ENCODE measurements around the gene BCL7C.
A peak's percentile ranks its signal among the peaks of the same experiment; 100 is the strongest.

The BCL7C gene

GRCh38 chr16:30921748-30922419 is 28.0 kb upstream of the BCL7C start:
- peak overlapping the region; percentile 47 for H3K27ac ChIP-seq (ENCODE audit: low read depth, low read length, poor library complexity, severe bottlenecking)
- no peaks in the 10 kb centered on the region for H3K79me2 ChIP-seq (ENCODE audit: insufficient read depth, low read length)
- no peaks in the 10 kb centered on the region for H3F3A ChIP-seq (ENCODE audit: insufficient read depth, low read length)
- H3K9ac ChIP-seq (ENCODE audit: low read length), result peak overlapping the region; percentile 55; the same call in 1 of the 2 replicates
- H3K9me2 ChIP-seq (ENCODE audit: low read depth, low read length), result no peaks in the 10 kb centered on the region
- TF ChIP-seq CTCF (IDR thresholded peaks at IDR 0.05; ENCODE audit: low read length) (peak; percentile 97), EZH2 (IDR thresholded peaks at IDR 0.05; ENCODE audit: borderline replicate concordance, low read length) (no peak)
- H3K4me1 ChIP-seq (ENCODE audit: insufficient read depth, low read length, severe bottlenecking), result peaks cover 19% of the 10 kb centered on the region
- H2AFZ ChIP-seq (ENCODE audit: low read length), result peak overlapping the region; percentile 28; the same call in 1 of the 2 replicates
- H3K36me3 ChIP-seq (ENCODE audit: insufficient read depth, low read length), result no peaks in the 10 kb centered on the region
- no peaks in the 10 kb centered on the region for H4K20me1 ChIP-seq (ENCODE audit: insufficient read depth, low read length)
- no peaks in the 10 kb centered on the region for H3K9me3 ChIP-seq (ENCODE audit: low read length)
- no peaks in the 10 kb centered on the region for H3K27me3 ChIP-seq (ENCODE audit: insufficient read depth, low read length)
- peak overlapping the region; percentile 73 for H3K4me3 ChIP-seq (ENCODE audit: low read depth, low read length, poor library complexity, severe bottlenecking)
- H3K4me2 ChIP-seq (ENCODE audit: low read length), result peak overlapping the region; percentile 91

GRCh38 chr16:30921459-30921747 is 27.5 kb upstream of the BCL7C start:
- no peaks in the 10 kb centered on the region for H4K20me1 ChIP-seq (ENCODE audit: insufficient read depth, low read length)
- no peak overlapping the region for H3K9ac ChIP-seq (ENCODE audit: low read length)
- H3K36me3 ChIP-seq (ENCODE audit: insufficient read depth, low read length), result no peaks in the 10 kb centered on the region
- H3K27ac ChIP-seq (ENCODE audit: low read depth, low read length, poor library complexity, severe bottlenecking), result no peak overlapping the region
- H3K9me2 ChIP-seq (ENCODE audit: low read depth, low read length), result no peaks in the 10 kb centered on the region
- no peaks in the 10 kb centered on the region for H3K27me3 ChIP-seq (ENCODE audit: insufficient read depth, low read length)
- H3K4me1 ChIP-seq (ENCODE audit: insufficient read depth, low read length, severe bottlenecking), result peaks cover 19% of the 10 kb centered on the region
- peak overlapping the region; percentile 91 for H3K4me2 ChIP-seq (ENCODE audit: low read length)
- no peaks in the 10 kb centered on the region for H3K79me2 ChIP-seq (ENCODE audit: insufficient read depth, low read length)
- TF ChIP-seq EZH2 (IDR thresholded peaks at IDR 0.05; ENCODE audit: borderline replicate concordance, low read length) (no peak), CTCF (IDR thresholded peaks at IDR 0.05; ENCODE audit: low read length) (no peak)
- H3F3A ChIP-seq (ENCODE audit: insufficient read depth, low read length), result no peaks in the 10 kb centered on the region
- H3K9me3 ChIP-seq (ENCODE audit: low read length), result no peaks in the 10 kb centered on the region
- peak overlapping the region; percentile 73 for H3K4me3 ChIP-seq (ENCODE audit: low read depth, low read length, poor library complexity, severe bottlenecking)
- no peak overlapping the region for H2AFZ ChIP-seq (ENCODE audit: low read length)

GRCh38 chr16:30920891-30921290 is 27.0 kb upstream of the BCL7C start:
- H4K20me1 ChIP-seq (ENCODE audit: insufficient read depth, low read length), result no peaks in the 10 kb centered on the region
- H3K9me2 ChIP-seq (ENCODE audit: low read depth, low read length), result no peaks in the 10 kb centered on the region
- H3F3A ChIP-seq (ENCODE audit: insufficient read depth, low read length), result no peaks in the 10 kb centered on the region
- no peaks in the 10 kb centered on the region for H3K27me3 ChIP-seq (ENCODE audit: insufficient read depth, low read length)
- no peak overlapping the region for H3K4me3 ChIP-seq (ENCODE audit: low read depth, low read length, poor library complexity, severe bottlenecking)
- H3K4me2 ChIP-seq (ENCODE audit: low read length), result no peak overlapping the region
- H2AFZ ChIP-seq (ENCODE audit: low read length), result no peak overlapping the region
- no peaks in the 10 kb centered on the region for H3K9me3 ChIP-seq (ENCODE audit: low read length)
- no peak overlapping the region for H3K27ac ChIP-seq (ENCODE audit: low read depth, low read length, poor library complexity, severe bottlenecking)
- H3K4me1 ChIP-seq (ENCODE audit: insufficient read depth, low read length, severe bottlenecking), result peaks cover 19% of the 10 kb centered on the region
- TF ChIP-seq EZH2 (IDR thresholded peaks at IDR 0.05; ENCODE audit: borderline replicate concordance, low read length) (no peak), CTCF (IDR thresholded peaks at IDR 0.05; ENCODE audit: low read length) (no peak)
- H3K9ac ChIP-seq (ENCODE audit: low read length), result no peak overlapping the region
- H3K79me2 ChIP-seq (ENCODE audit: insufficient read depth, low read length), result no peaks in the 10 kb centered on the region
- no peaks in the 10 kb centered on the region for H3K36me3 ChIP-seq (ENCODE audit: insufficient read depth, low read length)

Data from OCI-LY1 (cell line).